NCI-H2107 treated with DMSO at 0.1 percent for 48 hours (cell line): ENCODE measurements around the gene MYOZ1.
"Not testable (repeated sequence)": the region's sequence is repeated elsewhere in the genome, so short reads cannot be mapped to it uniquely, and the experiment has no call there.

Experiments
- DNase-seq: peaks from one replicate; lab custom pipeline; 2025; ENCODE audit not compliant: unreplicated experiment; lab: John Stamatoyannopoulos, UW

MYOZ1 gene, protein sequence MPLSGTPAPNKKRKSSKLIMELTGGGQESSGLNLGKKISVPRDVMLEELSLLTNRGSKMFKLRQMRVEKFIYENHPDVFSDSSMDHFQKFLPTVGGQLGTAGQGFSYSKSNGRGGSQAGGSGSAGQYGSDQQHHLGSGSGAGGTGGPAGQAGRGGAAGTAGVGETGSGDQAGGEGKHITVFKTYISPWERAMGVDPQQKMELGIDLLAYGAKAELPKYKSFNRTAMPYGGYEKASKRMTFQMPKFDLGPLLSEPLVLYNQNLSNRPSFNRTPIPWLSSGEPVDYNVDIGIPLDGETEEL

DNA sequence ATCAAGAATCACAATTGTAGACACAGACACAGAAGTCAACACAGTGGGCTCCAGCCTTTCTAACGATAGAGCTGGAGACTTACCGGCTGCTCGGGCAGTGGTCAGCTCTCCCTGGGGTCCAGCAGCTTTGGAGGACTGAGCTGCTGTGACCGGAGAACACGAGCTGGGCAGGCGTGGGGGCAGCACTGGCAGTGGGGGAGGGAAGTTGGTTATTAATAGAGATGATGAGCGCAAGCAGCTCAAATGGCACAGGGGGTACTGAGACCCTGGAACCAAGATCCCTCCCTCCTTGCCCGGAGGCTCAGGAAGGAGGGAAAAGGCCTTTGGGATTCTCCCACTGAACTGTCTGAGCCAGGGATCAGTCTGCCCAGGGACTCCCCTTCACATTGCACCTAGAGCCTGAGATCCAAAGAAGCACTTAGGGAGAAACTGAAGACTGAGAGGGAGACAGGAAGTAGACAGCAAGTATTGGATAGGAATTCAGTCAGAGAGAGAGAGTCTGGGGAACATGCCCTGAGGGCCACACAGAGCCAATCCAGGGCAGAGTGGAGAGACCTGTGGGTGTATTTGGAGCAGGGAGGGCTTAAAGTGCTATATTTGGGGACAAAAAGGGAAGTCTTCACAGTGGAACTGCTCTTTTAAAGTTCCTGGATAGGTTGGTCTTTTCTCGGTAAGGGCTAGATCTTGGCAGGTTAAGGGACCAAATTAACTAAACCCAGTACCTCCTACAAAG is at the start of gene MYOZ1:
TSS of gene MYOZ1 (minus strand) at position 147 of the 733 bp plus-strand sequence. CDS start 1,457 bp downstream, outside the sequence.
- DNase-seq = no peak

GRCh38 chr10:73690755-73691154 is 49.5 kb upstream of the MYOZ1 start:
- not testable (repeated sequence) for DNase-seq

DNA sequence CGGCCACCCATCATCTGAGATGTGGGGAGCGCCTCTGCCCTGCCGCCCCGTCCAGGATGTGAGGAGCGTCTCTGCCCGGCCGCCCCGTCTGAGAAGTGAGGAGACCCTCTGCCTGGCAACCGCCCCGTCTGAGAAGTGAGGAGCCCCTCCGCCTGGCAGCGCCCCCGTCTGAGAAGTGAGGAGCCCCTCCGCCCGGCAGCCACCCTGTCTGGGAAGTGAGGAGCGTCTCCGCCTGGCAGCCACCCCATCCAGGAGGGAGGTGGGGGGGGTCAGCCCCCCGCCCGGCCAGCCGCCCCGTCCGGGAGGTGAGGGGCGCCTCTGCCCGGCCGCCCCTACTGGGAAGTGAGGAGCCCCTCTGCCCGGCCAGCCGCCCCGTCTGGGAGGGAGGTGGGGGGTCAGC is 48.3 kb upstream of the MYOZ1 start:
- DNase-seq = not testable (repeated sequence)

GRCh38 chr10:73687641-73688040 is 46.4 kb upstream of the MYOZ1 start:
- DNase-seq = not testable (repeated sequence)

DNA sequence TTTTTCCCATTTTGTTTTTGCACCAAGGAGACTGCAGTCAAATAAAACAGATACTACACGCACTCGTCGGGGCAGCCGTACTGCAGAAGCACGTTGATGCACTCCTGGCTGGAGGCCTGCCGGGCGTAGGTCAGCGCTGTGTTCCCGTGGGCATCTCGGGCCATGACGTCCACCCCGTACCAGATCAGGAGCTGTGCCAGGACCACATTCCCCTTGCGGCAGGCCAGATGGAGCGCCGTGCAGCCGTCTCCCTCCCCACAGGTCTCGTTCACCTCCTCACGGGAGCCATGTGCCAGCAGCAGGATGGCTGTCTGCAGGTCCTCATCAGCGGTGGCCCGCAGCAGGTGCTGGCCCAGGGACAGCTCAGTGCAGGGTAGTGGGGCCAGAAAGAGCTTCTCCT is 33.3 kb upstream of the MYOZ1 start:
- DNase-seq = not testable (repeated sequence)

GRCh38 chr10:73668378-73668777 is 27.1 kb upstream of the MYOZ1 start:
- DNase-seq = not testable (repeated sequence)

DNA sequence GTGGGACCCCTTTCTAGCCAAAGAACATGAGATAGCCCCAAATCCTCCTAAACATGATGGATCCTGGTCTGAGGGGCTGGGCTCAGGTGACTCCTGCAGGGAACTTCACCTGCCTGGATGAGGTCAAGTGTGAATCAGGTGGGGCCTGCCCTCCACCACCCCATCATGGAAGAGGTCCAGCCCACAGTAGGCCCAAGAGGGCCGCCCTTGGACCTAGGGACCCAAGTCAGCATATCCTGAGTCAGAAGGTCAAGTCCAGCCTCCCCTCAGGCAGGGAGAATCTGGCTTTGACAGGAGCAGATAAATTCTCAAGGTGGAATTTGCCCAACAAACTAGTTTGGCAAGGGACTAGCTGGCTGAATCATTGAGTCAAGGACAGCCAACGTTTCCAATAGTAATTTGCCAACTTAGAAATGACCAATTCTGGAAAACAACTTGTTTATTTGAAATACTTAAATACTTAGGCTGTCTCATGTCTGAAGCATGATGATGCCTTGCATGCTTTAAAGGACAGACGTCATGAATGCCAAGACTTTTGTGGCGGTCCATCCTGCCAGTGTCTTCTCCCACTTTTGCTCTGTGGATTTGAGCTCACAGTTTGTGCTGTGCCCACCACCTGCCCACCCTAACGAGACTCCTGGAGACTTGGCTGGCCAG is 25.0 kb upstream of the MYOZ1 start:
- not testable (repeated sequence) for DNase-seq

GRCh38 chr10:73665581-73665980 is 24.3 kb upstream of the MYOZ1 start:
- not testable (repeated sequence) for DNase-seq

DNA sequence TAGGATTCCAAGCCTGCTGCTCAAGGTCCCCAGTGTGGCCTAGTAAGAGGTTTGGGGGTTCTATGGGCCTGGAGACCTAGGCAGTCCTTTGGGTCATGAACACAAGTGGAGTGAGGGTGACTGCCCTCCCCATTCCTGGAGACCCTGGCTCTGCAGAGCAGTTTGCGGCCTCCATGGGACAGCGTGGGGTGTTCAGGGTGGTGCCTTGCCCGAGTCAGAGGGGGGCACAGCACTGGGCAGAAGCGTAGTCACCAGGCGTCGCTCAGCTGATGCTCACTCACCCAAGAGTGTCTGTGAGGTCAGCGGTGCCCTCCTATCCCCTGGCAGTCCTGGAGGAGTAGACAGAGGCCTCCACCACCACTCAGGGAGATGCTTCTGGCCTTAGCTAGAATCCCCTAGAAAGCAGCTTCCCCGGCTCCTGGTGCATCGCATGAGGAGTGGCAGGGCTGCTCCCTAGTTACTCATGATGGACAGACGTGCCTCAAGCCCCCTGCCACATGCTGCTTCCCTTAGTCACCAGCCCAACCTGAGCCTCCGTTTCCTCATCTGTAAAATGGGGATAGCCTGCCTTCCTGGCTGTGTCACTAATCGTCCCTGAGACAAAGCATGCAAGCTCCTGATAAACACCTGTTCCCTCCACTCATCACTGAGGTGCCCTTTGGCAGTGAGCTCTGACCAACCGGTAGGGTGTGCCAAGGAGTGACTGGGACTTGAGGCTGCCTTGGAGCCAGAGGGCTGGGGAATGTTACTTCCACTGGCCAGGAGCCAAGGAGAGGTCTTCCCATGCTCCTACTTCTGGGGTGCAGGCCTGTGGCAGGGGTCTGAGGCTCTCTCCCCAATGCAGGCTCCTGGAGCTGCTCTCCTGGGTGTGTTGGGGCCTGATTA is 23.1 kb upstream of the MYOZ1 start:
- DNase-seq = not testable (repeated sequence)

DNA sequence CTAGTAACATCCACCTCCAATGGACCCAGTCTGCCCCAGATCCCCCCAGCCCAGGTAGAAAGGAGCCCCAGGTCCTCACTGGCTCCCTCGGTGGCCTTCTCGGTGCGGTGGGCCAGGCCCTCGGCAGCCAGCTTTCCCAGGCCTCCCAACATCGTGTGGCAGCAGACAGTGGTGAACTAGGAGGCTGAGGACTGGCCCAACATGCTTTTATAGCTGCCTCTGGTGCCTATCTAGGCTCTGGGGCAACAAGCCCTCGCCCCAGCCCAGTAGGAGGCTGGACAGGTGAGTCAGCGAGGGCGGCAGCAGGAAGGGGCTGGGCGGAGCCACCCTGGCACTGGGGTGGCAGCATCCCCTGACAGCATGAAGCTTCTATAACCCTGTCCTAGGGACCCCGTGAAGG is 22.3 kb upstream of the MYOZ1 start:
- DNase-seq = not testable (repeated sequence)

GRCh38 chr10:73662705-73663104 is 21.4 kb upstream of the MYOZ1 start:
- DNase-seq = not testable (repeated sequence)

- DNase-seq = no peak
Measured at GRCh38 chr10:73655990-73656298, 14.7 kb upstream of the MYOZ1 start, which contains the start of gene SYNPO2L. TSS of gene SYNPO2L (minus strand) at chr10:73656029. CDS start at chr10:73655922, 107 bp downstream.

- DNase-seq = no peak
Measured at GRCh38 chr10:73655257-73655989, 14.1 kb upstream of the MYOZ1 start.

- DNase-seq = no peak
Measured at GRCh38 chr10:73653701-73654100, 12.4 kb upstream of the MYOZ1 start.

- no peak for DNase-seq
Measured at GRCh38 chr10:73653195-73653594, 11.9 kb upstream of the MYOZ1 start.

- DNase-seq = no peak
Measured at GRCh38 chr10:73650537-73651331, 9.5 kb upstream of the MYOZ1 start.

DNA sequence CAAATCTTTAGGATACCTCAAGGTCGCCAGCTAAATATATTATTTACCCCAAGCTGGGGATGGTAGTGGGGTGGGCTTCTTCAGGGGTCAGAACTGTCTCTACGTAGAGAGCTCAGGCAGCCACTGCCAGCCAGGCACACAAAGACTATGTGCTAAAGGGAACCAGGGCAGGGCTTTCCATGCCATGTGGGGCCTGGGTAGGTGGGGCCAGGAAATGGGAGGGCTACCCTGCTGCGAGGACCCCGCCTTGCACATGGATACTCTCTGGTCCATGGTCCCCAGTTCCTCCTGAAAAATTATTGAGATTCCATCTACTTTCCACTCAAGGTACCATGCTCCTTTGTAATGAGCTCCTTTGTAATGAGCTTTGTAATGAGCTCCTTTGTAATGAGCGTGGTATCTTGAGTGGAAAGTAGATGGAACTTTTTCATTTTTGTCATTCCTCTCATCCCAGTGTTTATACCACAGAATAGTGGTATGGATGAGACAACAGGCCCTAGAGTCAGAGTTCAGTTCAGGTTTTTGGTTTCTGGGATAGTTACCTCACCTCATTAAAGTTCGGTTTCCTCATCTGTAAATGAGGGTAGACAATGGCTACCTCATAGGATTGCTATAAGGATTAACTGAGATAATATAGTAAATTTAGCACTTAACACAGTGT is 8.7 kb upstream of the MYOZ1 start:
- DNase-seq = no peak

DNA sequence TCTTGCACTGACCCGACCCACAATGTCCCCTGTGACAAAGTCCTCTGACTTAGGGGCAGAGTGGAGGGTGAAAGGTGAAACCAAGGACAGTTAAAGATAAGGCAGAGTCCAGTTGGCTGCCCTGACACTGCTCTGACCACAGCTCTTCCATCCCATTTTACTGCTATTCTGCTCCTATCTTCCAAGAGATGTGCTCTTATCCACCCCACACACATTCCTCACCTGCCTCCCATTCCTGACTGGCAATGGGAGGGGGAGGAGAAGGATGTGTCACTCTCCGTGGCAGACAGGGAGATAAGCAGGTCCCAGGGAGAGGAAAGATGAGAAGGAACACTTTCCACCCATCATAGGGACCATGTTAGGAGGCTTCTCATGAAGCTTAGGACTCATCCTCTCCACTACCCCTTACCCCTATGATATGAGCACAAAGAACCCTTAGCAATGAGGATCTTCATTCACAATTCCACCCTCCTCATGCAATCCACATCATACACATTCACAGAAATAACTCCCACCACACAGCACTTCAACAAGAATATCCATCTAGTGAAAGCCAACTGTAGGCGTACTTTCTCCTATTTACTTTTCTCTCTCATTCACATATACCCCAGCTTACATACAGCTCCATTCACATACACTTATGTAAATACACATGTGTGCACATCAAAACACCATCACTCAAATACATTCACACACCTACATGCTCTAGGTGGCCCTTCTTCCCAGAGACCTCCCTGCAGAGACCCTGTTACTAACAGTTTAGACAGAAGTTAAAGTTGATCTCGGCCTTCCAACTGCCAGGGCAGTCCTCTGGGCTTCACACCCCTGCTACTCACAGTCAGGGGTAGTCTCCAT is 7.9 kb upstream of the MYOZ1 start:
- no peak for DNase-seq
